ENCODE results near the gene HOXD12. TPM values are rescaled to one million over a fixed set of nuclear protein-coding genes. Genes with fewer than 3 reads are reported as not detected.

HOXD12 gene
- total RNA-seq, 2 experiments from 2014 or later = not detected

DNA sequence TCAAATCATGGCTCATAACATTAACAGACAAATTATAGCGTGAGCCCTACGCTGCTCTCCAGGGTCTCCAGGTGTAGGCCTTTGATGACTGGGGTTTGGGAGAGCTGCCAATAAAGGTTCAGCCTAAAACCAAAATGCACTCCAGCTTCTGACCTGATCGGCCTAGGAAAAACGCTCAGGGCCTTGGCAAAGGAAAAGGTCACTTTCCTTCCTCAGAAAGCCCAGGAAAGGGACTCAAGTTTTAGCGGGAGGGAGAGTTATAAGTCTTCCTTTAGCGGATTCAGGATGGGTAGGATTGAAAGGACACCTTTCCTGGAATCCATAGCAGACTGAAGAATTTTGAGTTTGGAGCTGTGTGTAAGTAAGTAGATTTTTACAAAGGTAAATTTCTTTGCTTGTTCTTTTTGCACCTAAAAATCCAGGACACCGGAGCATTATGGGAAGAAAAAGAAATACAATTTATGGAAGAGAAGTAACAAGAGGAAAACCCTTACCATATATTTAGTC, 24.6 kb upstream of the HOXD12 start:
- no peak overlapping the region for H3K4me3 ChIP-seq (ENCODE audit: low read length)
- H3K27ac ChIP-seq (ENCODE audit: low read depth in 1 of 2, low read length in 2 of 2) = no peak overlapping the region
- no peak for DNase-seq
- ChIA-PET CTCF (no interaction called here), POLR2A (no interaction called here)
- Mint-ChIP-seq H3K4me1 (ENCODE audit: low read depth) (peaks cover 13% of the 10 kb centered on the region), H3K27me3 (peaks cover 95% of the 10 kb centered on the region), H3K9me3 (peaks cover 16% of the 10 kb centered on the region), H3K4me3 (no peak overlapping the region), H3K36me3 (ENCODE audit: low read depth) (peaks cover 14% of the 10 kb centered on the region), H3K27ac (no peak overlapping the region)
- peaks cover 33 to 40% of the 10 kb centered on the region in 2 experiments for H3K9me3 ChIP-seq (ENCODE audit: control insufficient read depth in 1 of 2, insufficient read depth in 1 of 2, low read length in 2 of 2)
- intact Hi-C loops (cut with DNase I, micrococcal nuclease) = loop anchor here (5.0 kb wide), 2 partner anchors 37 to 1758 kb away; no protein-coding TSS in a partner anchor
- no peak for ATAC-seq (ENCODE audit: poor library complexity)
- peaks cover 15% of the 10 kb centered on the region for H3K4me1 ChIP-seq (ENCODE audit: insufficient read depth, low read length)
- no peaks in the 10 kb centered on the region for H3K36me3 ChIP-seq (ENCODE audit: insufficient read depth, low read length)
- TF ChIP-seq, protein P1, sequence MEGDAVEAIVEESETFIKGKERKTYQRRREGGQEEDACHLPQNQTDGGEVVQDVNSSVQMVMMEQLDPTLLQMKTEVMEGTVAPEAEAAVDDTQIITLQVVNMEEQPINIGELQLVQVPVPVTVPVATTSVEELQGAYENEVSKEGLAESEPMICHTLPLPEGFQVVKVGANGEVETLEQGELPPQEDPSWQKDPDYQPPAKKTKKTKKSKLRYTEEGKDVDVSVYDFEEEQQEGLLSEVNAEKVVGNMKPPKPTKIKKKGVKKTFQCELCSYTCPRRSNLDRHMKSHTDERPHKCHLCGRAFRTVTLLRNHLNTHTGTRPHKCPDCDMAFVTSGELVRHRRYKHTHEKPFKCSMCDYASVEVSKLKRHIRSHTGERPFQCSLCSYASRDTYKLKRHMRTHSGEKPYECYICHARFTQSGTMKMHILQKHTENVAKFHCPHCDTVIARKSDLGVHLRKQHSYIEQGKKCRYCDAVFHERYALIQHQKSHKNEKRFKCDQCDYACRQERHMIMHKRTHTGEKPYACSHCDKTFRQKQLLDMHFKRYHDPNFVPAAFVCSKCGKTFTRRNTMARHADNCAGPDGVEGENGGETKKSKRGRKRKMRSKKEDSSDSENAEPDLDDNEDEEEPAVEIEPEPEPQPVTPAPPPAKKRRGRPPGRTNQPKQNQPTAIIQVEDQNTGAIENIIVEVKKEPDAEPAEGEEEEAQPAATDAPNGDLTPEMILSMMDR (IDR thresholded peaks at IDR 0.05) = no peak
- H3K27me3 ChIP-seq (ENCODE audit: control insufficient read depth in 1 of 2, insufficient read depth in 2 of 2, low read length in 2 of 2) = peaks cover 88 to 95% of the 10 kb centered on the region in 2 experiments

DNA sequence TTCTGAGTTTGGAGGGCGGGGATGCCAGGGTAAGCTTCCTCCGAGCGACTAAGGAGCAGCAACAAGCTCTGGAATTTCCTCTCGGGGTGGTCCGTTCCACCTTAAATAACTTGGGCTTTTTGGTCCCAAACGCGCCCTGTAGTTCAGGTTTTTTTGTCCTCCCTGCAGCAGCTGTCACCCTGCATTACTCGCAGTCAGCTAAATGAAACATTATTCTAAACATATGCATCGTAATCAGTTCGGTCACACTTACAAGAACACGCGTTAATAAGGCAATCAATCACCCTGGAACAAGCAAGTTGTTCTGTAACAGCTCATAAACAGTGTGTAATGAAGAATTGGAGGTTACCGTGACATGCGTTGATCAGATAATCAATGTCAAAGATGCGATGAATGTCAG, 24.1 kb upstream of the HOXD12 start:
- Mint-ChIP-seq H3K9me3 (peaks cover 16% of the 10 kb centered on the region), H3K27ac (no peak overlapping the region), H3K36me3 (ENCODE audit: low read depth) (peaks cover 14% of the 10 kb centered on the region), H3K4me3 (no peak overlapping the region), H3K27me3 (peaks cover 90% of the 10 kb centered on the region), H3K4me1 (ENCODE audit: low read depth) (peaks cover 13% of the 10 kb centered on the region)
- no peaks in the 10 kb centered on the region for H3K36me3 ChIP-seq (ENCODE audit: insufficient read depth, low read length)
- TF ChIP-seq, protein P1 (IDR thresholded peaks at IDR 0.05) = no peak
- H3K4me1 ChIP-seq (ENCODE audit: insufficient read depth, low read length) = peaks cover 16% of the 10 kb centered on the region
- no peak overlapping the region for H3K27ac ChIP-seq (ENCODE audit: low read depth in 1 of 2, low read length in 2 of 2)
- H3K27me3 ChIP-seq (ENCODE audit: control insufficient read depth in 1 of 2, insufficient read depth in 2 of 2, low read length in 2 of 2) = peaks cover 84 to 92% of the 10 kb centered on the region in 2 experiments
- ChIA-PET CTCF (no interaction called here), POLR2A (no interaction called here)
- H3K4me3 ChIP-seq (ENCODE audit: low read length) = no peak overlapping the region
- DNase-seq (no peak), ATAC-seq (ENCODE audit: poor library complexity) (no peak)
- intact Hi-C loops (cut with DNase I, micrococcal nuclease) = loop anchor here in 1 of 2 experiments (5.0 kb wide), 1 partner anchor 37 kb away; no protein-coding TSS in a partner anchor
- H3K9me3 ChIP-seq (ENCODE audit: control insufficient read depth in 1 of 2, insufficient read depth in 1 of 2, low read length in 2 of 2) = peaks cover 37 to 41% of the 10 kb centered on the region in 2 experiments

DNA sequence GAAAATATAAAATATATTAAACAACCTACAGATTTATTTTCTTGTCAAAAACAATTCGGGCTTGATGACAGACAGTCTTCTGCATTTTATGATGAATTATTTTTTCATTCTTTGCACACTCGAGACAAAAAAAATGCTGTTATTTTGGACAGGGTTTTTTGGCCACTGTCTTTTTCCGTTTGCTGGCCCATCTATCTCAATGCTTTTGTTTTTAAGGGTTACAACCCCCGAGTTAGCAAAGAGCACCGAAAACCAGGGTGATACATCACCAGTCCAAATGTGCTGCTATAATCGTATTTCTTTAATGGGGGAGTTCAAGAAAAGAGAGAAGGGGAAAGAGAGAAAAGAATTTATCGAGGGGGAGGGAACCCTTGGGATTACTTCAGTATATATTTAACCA, 23.5 kb upstream of the HOXD12 start:
- H3K9me3 Mint-ChIP-seq = peaks cover 16% of the 10 kb centered on the region
- TF ChIP-seq, protein P1 (IDR thresholded peaks at IDR 0.05) = no peak
- intact Hi-C loops (cut with DNase I, micrococcal nuclease) = loop anchor here in 1 of 2 experiments (5.0 kb wide), 1 partner anchor 36 kb away; no protein-coding TSS in a partner anchor

More for the DNA sequence above, 23.5 kb upstream of the HOXD12 start:
- Mint-ChIP-seq H3K4me1 (ENCODE audit: low read depth) (peaks cover 15% of the 10 kb centered on the region), H3K4me3 (no peak overlapping the region), H3K27ac (no peak overlapping the region), H3K27me3 (peaks cover 88% of the 10 kb centered on the region), H3K36me3 (ENCODE audit: low read depth) (peaks cover 20% of the 10 kb centered on the region)
- ChIA-PET POLR2A (no interaction called here), CTCF (no interaction called here)
- Histone ChIP-seq H3K9me3 (ENCODE audit: control insufficient read depth in 1 of 2, insufficient read depth in 1 of 2, low read length in 2 of 2) (peaks cover 41 to 47% of the 10 kb centered on the region in 2 experiments), H3K27me3 (ENCODE audit: control insufficient read depth in 1 of 2, insufficient read depth in 2 of 2, low read length in 2 of 2) (peaks cover 84 to 92% of the 10 kb centered on the region in 2 experiments), H3K36me3 (ENCODE audit: insufficient read depth, low read length) (no peaks in the 10 kb centered on the region), H3K27ac (ENCODE audit: low read depth in 1 of 2, low read length in 2 of 2) (no peak overlapping the region), H3K4me3 (ENCODE audit: low read length) (no peak overlapping the region), H3K4me1 (ENCODE audit: insufficient read depth, low read length) (peaks cover 22% of the 10 kb centered on the region)
- DNase-seq (no peak), ATAC-seq (ENCODE audit: poor library complexity) (no peak)

All from CD4-positive, alpha-beta T cell (primary cell).